Measurements from ENCODE around the gene AOC1. TPM values are rescaled to one million over a fixed set of nuclear protein-coding genes. Genes with fewer than 3 reads are reported as not detected.
A peak's percentile ranks its signal among the peaks of the same experiment; 100 is the strongest.
"Not testable (repeated sequence)": the region's sequence is repeated elsewhere in the genome, so short reads cannot be mapped to it uniquely, and the experiment has no call there.

Gene AOC1
- total and polyA plus RNA-seq, 2 of the 13 experiments (the other 11 are each of a cell fraction or from before 2014, with no cell fraction given): not detected

- TF ChIP-seq ZNF281 (CRISPR knock-in tag; IDR thresholded peaks at IDR 0.05; ENCODE audit: borderline replicate concordance) (peak; percentile 82), ZFP36L1 (CRISPR knock-in tag; IDR thresholded peaks at IDR 0.05) (peak; percentile 37; the same call in 1 of the 2 replicates), ZNF503 (CRISPR knock-in tag; IDR thresholded peaks at IDR 0.05) (peak; percentile 37; the same call in 1 of the 2 replicates), KDM2A (CRISPR knock-in tag; IDR thresholded peaks at IDR 0.05; ENCODE audit: borderline replicate concordance, low read depth) (peak; percentile 66; the same call in 1 of the 2 replicates), HNF1B (CRISPR knock-in tag; IDR thresholded peaks at IDR 0.05) (0 out of 2 replicates have a peak, but pooled peaks have one; percentile 38), HDAC1 (CRISPR knock-in tag; IDR thresholded peaks at IDR 0.05) (peak; percentile 63; the same call in 1 of the 2 replicates), SIX4 (CRISPR knock-in tag; IDR thresholded peaks at IDR 0.05) (peak; percentile 44; the same call in 1 of the 2 replicates), TARDBP (CRISPR knock-in tag; IDR thresholded peaks at IDR 0.05) (peak; percentile 65; the same call in 1 of the 2 replicates), MAZ (CRISPR knock-in tag; IDR thresholded peaks at IDR 0.05; ENCODE audit: low read depth) (peak; percentile 43; the same call in 1 of the 2 replicates), ZNF766 (CRISPR knock-in tag; IDR thresholded peaks at IDR 0.05; ENCODE audit: borderline replicate concordance) (0 out of 2 replicates have a peak, but pooled peaks have one; percentile 49), MEF2D (CRISPR knock-in tag; IDR thresholded peaks at IDR 0.05) (peak; percentile 73; the same call in 1 of the 2 replicates), ZBTB42 (CRISPR knock-in tag; IDR thresholded peaks at IDR 0.05) (0 out of 2 replicates have a peak, but pooled peaks have one; percentile 76), ZNF451 (CRISPR knock-in tag; IDR thresholded peaks at IDR 0.05) (0 out of 2 replicates have a peak, but pooled peaks have one; percentile 68), ZSCAN31 (CRISPR knock-in tag; IDR thresholded peaks at IDR 0.05; ENCODE audit: low read depth) (0 out of 2 replicates have a peak, but pooled peaks have one; percentile 56), TAF1 (CRISPR knock-in tag; IDR thresholded peaks at IDR 0.05) (peak; percentile 31; the same call in 1 of the 2 replicates), ZSCAN9 (CRISPR knock-in tag; IDR thresholded peaks at IDR 0.05; ENCODE audit: borderline replicate concordance) (peak; percentile 60; the same call in 1 of the 2 replicates), ZNF275 (CRISPR knock-in tag; IDR thresholded peaks at IDR 0.05; ENCODE audit: borderline replicate concordance) (0 out of 2 replicates have a peak, but pooled peaks have one; percentile 54)
- not testable (repeated sequence) for TF ChIP-seq MAZ (IDR thresholded peaks at IDR 0.05; ENCODE audit: borderline replicate concordance, low read depth, low read length)
Observed at GRCh38 chr7:150807616-150808438, 44.5 kb upstream of the AOC1 start (continued).

Data from HepG2 (cell line).